Activated CD4-positive, CD25-positive, alpha-beta regulatory T cell treated with anti-CD3 and anti-CD28 coated beads, Interleukin-2, amount 50 U/mL, for 72 hours (primary cell): Measurements from ENCODE around the gene RCSD1.
A peak's percentile ranks its signal among the peaks of the same experiment; 100 is the strongest.

Experiments
- DNase-seq: peaks from one replicate; pipeline ENCODE4 v3.0.0; 2021

RCSD1 gene

GRCh38 chr1:167669209-167670124 is 39.4 kb downstream of the RCSD1 start:
- no peak for DNase-seq

- no peak for DNase-seq
These were observed 40.5 kb downstream of the RCSD1 start for GRCh38 chr1:167670563-167670962.

- no peak for DNase-seq
These were observed 41.9 kb downstream of the RCSD1 start for GRCh38 chr1:167671727-167672511.

GRCh38 chr1:167672831-167673230 is 42.8 kb downstream of the RCSD1 start:
- DNase-seq = no peak

- no peak for DNase-seq
These were observed 43.2 kb downstream of the RCSD1 start for GRCh38 chr1:167673265-167673664.

GRCh38 chr1:167674156-167674555 is 44.1 kb downstream of the RCSD1 start:
- DNase-seq = no peak

GRCh38 chr1:167675440-167675839 is 45.4 kb downstream of the RCSD1 start:
- no peak for DNase-seq

GRCh38 chr1:167676205-167676915 is 46.3 kb downstream of the RCSD1 start:
- DNase-seq = no peak

GRCh38 chr1:167676916-167677848 is 47.1 kb downstream of the RCSD1 start:
- DNase-seq = no peak

- DNase-seq = no peak
These were observed 48.4 kb downstream of the RCSD1 start for GRCh38 chr1:167678422-167678821.

GRCh38 chr1:167678838-167679237 is 48.8 kb downstream of the RCSD1 start:
- DNase-seq = no peak

GRCh38 chr1:167679714-167680113 is 49.7 kb downstream of the RCSD1 start:
- no peak for DNase-seq

- no peak for DNase-seq
These were observed 51.0 kb downstream of the RCSD1 start for GRCh38 chr1:167681024-167681423.

GRCh38 chr1:167681451-167682098 is 51.5 kb downstream of the RCSD1 start:
- no peak for DNase-seq

- DNase-seq = no peak
These were observed 53.2 kb downstream of the RCSD1 start for GRCh38 chr1:167683226-167683625.

- DNase-seq = no peak
These were observed 53.8 kb downstream of the RCSD1 start for GRCh38 chr1:167683641-167684502.

- no peak for DNase-seq
These were observed 55.8 kb downstream of the RCSD1 start for GRCh38 chr1:167685844-167686243.

- peak; percentile 75 for DNase-seq
These were observed 58.0 kb downstream of the RCSD1 start for GRCh38 chr1:167687919-167688519.

- no peak for DNase-seq
These were observed 59.5 kb downstream of the RCSD1 start for GRCh38 chr1:167689567-167689920.

- no peak for DNase-seq
These were observed 60.0 kb downstream of the RCSD1 start for GRCh38 chr1:167690053-167690452.
